Temporal lobe (tissue), 2 donors: ENCODE results near the gene BLACAT1. TPM values are rescaled to one million over a fixed set of nuclear protein-coding genes. Genes with fewer than 3 reads are reported as not detected.
A peak's percentile ranks its signal among the peaks of the same experiment; 100 is the strongest.

ENCODE experiments used
- small RNA-seq: library from RNA; depleted of rRNA; stranded (forward); fragments of <200 nt; gene quantifications from one replicate; pipeline ENCODE3, GENCODE V24; 2014; ENCODE audit warnings: low replicate concordance
- total RNA-seq: library from RNA; depleted of rRNA; stranded (reverse); fragments of >200 nt; gene quantifications from one replicate; pipeline ENCODE4 v1.2.3, GENCODE V29; 2014

The BLACAT1 gene
- total RNA-seq, 1 donor from 2014 or later: 1.5 TPM

Small RNA genes lying within 50 kb of the gene (small RNA-seq; reads per million reads assigned to genes)
- 65.4 reads per million, percentile 96 among the genes with 10 or more reads in this experiment for gene MIR135B

Other genes with a start within 250 kb of the BLACAT1 start
- gene DSTYK, start 244.3 kb downstream of the BLACAT1 start, total RNA-seq: 19.4 TPM
- 27.5 TPM for gene TMCC2, start 228.1 kb downstream of the BLACAT1 start, total RNA-seq
- 0.98 TPM for gene NUAK2, start 134.3 kb downstream of the BLACAT1 start, total RNA-seq
- 27.5 TPM for gene KLHDC8A, start 99.1 kb downstream of the BLACAT1 start, total RNA-seq
- 5.4 TPM for gene LEMD1, start 34.0 kb downstream of the BLACAT1 start, total RNA-seq
- gene CDK18, start 48.6 kb upstream of the BLACAT1 start, total RNA-seq: 1.2 TPM
- 9.1 TPM for gene ELK4, start 176.0 kb upstream of the BLACAT1 start, total RNA-seq
- 1.2 TPM for gene SLC45A3, start 224.5 kb upstream of the BLACAT1 start, total RNA-seq